ENCODE measurements around the gene RERGL. TPM values are rescaled to one million over a fixed set of nuclear protein-coding genes. Genes with fewer than 3 reads are reported as not detected.
"Not testable (repeated sequence)": the region's sequence is repeated elsewhere in the genome, so short reads cannot be mapped to it uniquely, and the experiment has no call there.

RERGL gene
- total RNA-seq = 0.34 TPM in 1 of 2 replicates, not detected in the other

GRCh38 chr12:18090093-18090492, at the start of gene RERGL:
Gene RERGL (minus strand): TSS chr12:18090193. CDS start chr12:18090140, 53 bp downstream.
- DNase-seq = no peak

GRCh38 chr12:18139254-18139653, 49.3 kb upstream of the RERGL start:
- no peak for DNase-seq

- no peak for DNase-seq
These were observed 45.5 kb upstream of the RERGL start for GRCh38 chr12:18135509-18135908.

- no peak for DNase-seq
These were observed 45.1 kb upstream of the RERGL start for GRCh38 chr12:18135086-18135485.

- no peak for DNase-seq
These were observed 40.9 kb upstream of the RERGL start for GRCh38 chr12:18130851-18131250.

- DNase-seq = no peak
These were observed 33.7 kb upstream of the RERGL start for GRCh38 chr12:18123707-18124106.

GRCh38 chr12:18120899-18121298, 30.9 kb upstream of the RERGL start:
- DNase-seq = no peak

GRCh38 chr12:18108611-18109010, 18.6 kb upstream of the RERGL start:
- DNase-seq = no peak

GRCh38 chr12:18103624-18104023, 13.6 kb upstream of the RERGL start:
- DNase-seq = no peak

- no peak for DNase-seq
These were observed 11.1 kb upstream of the RERGL start for GRCh38 chr12:18101043-18101442.

GRCh38 chr12:18084080-18084479, 5.9 kb downstream of the RERGL start:
- no peak for DNase-seq

- DNase-seq = no peak
These were observed 10.3 kb downstream of the RERGL start for GRCh38 chr12:18079541-18080246.

- DNase-seq = no peak
These were observed 16.0 kb downstream of the RERGL start for GRCh38 chr12:18074001-18074400.

GRCh38 chr12:18072723-18073122, 17.3 kb downstream of the RERGL start:
- no peak for DNase-seq

- DNase-seq = no peak
These were observed 18.7 kb downstream of the RERGL start for GRCh38 chr12:18071336-18071735.

- no peak for DNase-seq
These were observed 21.6 kb downstream of the RERGL start for GRCh38 chr12:18068355-18068754.

GRCh38 chr12:18066666-18067065, 23.3 kb downstream of the RERGL start:
- DNase-seq = no peak

GRCh38 chr12:18062867-18063266, 27.1 kb downstream of the RERGL start:
- DNase-seq = not testable (repeated sequence)

GRCh38 chr12:18057051-18057450, 32.9 kb downstream of the RERGL start:
- DNase-seq = no peak

- DNase-seq = no peak
These were observed 34.9 kb downstream of the RERGL start for GRCh38 chr12:18054925-18055619.

GRCh38 chr12:18045446-18045992, 44.5 kb downstream of the RERGL start:
- DNase-seq = no peak

- DNase-seq = not testable (repeated sequence)
These were observed 49.8 kb downstream of the RERGL start for GRCh38 chr12:18040060-18040742.
